Measurements from ENCODE around the gene PIGN. TPM values are rescaled to one million over a fixed set of nuclear protein-coding genes. Genes with fewer than 3 reads are reported as not detected.
A peak's percentile ranks its signal among the peaks of the same experiment; 100 is the strongest.

PIGN gene
- total RNA-seq, 2 experiments from 2014 or later, result 24.9 to 28.1 TPM

- peaks cover 69% of the 10 kb centered on the region for H3K4me1 Mint-ChIP-seq (ENCODE audit: low read depth)
These were observed 10.1 kb upstream of the PIGN start for GRCh38 chr18:62196980-62197379.

GRCh38 chr18:62196079-62196478, 9.2 kb upstream of the PIGN start:
- Mint-ChIP-seq H3K27ac (no peak overlapping the region), H3K9me3 (no peaks in the 10 kb centered on the region), H3K27me3 (no peaks in the 10 kb centered on the region), H3K4me3 (no peak overlapping the region), H3K4me1 (ENCODE audit: low read depth) (peaks cover 78% of the 10 kb centered on the region), H3K36me3 (ENCODE audit: low read depth) (peaks cover 16% of the 10 kb centered on the region)
- no peak for DNase-seq
- intact Hi-C loops (cut with micrococcal nuclease), result loop anchor here (10.0 kb wide), 1 partner anchor 329 kb away; the partner anchor contains the start of gene ZCCHC2
- ChIA-PET POLR2A (no interaction called here), CTCF (interaction anchor here (1.0 to 2.2 kb wide), 5 partner anchors 9 to 388 kb away, joined by 3 to 10 read pairs (median 4); partner anchors contain the start of genes PIGN and RELCH)
- no peak for TF ChIP-seq CTCF (IDR thresholded peaks at IDR 0.05)
- ATAC-seq, result no peak

More at GRCh38 chr18:62196980-62197379, 10.1 kb upstream of the PIGN start:
- Mint-ChIP-seq H3K9me3 (no peaks in the 10 kb centered on the region), H3K27me3 (no peaks in the 10 kb centered on the region), H3K36me3 (ENCODE audit: low read depth) (peaks cover 7% of the 10 kb centered on the region), H3K27ac (no peak overlapping the region), H3K4me3 (no peak overlapping the region)
- ChIA-PET POLR2A (interaction anchor here (2.5 kb wide), 1 partner anchor 10 kb away, joined by 13 read pairs; the partner anchor contains the start of genes PIGN and RELCH), CTCF (interaction anchor here (1.5 to 2.1 kb wide), 4 partner anchors 10 to 52 kb away, joined by 4 to 10 read pairs (median 5); partner anchors contain the start of genes PIGN and RELCH)
- ATAC-seq, result no peak
- TF ChIP-seq CTCF (IDR thresholded peaks at IDR 0.05), result no peak
- intact Hi-C loops (cut with micrococcal nuclease), result loop anchor here (10.0 kb wide), 1 partner anchor 328 kb away; the partner anchor contains the start of gene ZCCHC2
- no peak for DNase-seq

- intact Hi-C loops (cut with micrococcal nuclease), result no loop called here
- H3K27ac Mint-ChIP-seq, result peak overlapping the region; percentile 53
- POLR2A ChIA-PET, result no interaction called here
These were observed 2.4 kb upstream of the PIGN start for GRCh38 chr18:62189208-62189607.

GRCh38 chr18:62187543-62188510, 971 bp upstream of the PIGN start:
- ATAC-seq, result no peak
- peak; percentile 45 for DNase-seq
- peaks cover 53% of the 10 kb centered on the region for H3K4me1 Mint-ChIP-seq (ENCODE audit: low read depth)
- ChIA-PET CTCF (interaction anchor here (1.0 to 8.0 kb wide), 5 partner anchors 12 to 237 kb away, joined by 3 to 125 read pairs (median 3); no protein-coding TSS in a partner anchor), POLR2A (interaction anchor here (0.7 to 2.5 kb wide), 9 partner anchors 10 to 337 kb away, joined by 3 to 13 read pairs (median 3); no protein-coding TSS in a partner anchor)
- intact Hi-C loops (cut with micrococcal nuclease), result loop anchor here (2.0 kb wide), 2 partner anchors 61 to 233 kb away; no protein-coding TSS in a partner anchor
- peak overlapping the region; percentile 99 for H3K4me3 Mint-ChIP-seq
- no peak for TF ChIP-seq CTCF (IDR thresholded peaks at IDR 0.05)
- peaks cover 27% of the 10 kb centered on the region for H3K36me3 Mint-ChIP-seq (ENCODE audit: low read depth)
- H3K27ac Mint-ChIP-seq, result peak overlapping the region; percentile 96
- H3K27me3 Mint-ChIP-seq, result no peaks in the 10 kb centered on the region
- no peaks in the 10 kb centered on the region for H3K9me3 Mint-ChIP-seq

More at GRCh38 chr18:62189208-62189607, 2.4 kb upstream of the PIGN start:
- Mint-ChIP-seq H3K36me3 (ENCODE audit: low read depth) (peaks cover 27% of the 10 kb centered on the region), H3K27me3 (no peaks in the 10 kb centered on the region), H3K4me1 (ENCODE audit: low read depth) (peaks cover 60% of the 10 kb centered on the region), H3K9me3 (no peaks in the 10 kb centered on the region), H3K4me3 (peak overlapping the region; percentile 99)
- DNase-seq (no peak), ATAC-seq (no peak)
- CTCF ChIA-PET, result interaction anchor here (0.9 to 3.3 kb wide), 3 partner anchors 11 to 73 kb away, joined by 3 to 9 read pairs (median 4); no protein-coding TSS in a partner anchor
- no peak for TF ChIP-seq CTCF (IDR thresholded peaks at IDR 0.05)

Data from activated CD8-positive, alpha-beta T cell treated with anti-CD3 and anti-CD28 coated beads for 36 hours (primary cell).